ENCODE data around the gene SNRK.

- TF ChIP-seq CTCF (IDR thresholded peaks at IDR 0.05; ENCODE audit: insufficient read depth, low read length, poor library complexity, severe bottlenecking) (no peak), EZH2phosphoT487 (conservative IDR thresholded peaks at IDR 0.05; ENCODE audit: low read length) (no peak)
These were observed 33.5 kb downstream of the SNRK start for GRCh38 chr3:43319794-43320193.
